Measurements from ENCODE around the gene COA3.
A peak's percentile ranks its signal among the peaks of the same experiment; 100 is the strongest.

Gene COA3

GRCh38 chr17:42798383-42799380 is at the start of gene COA3, which contains the start of gene CNTD1:
Gene COA3, minus strand, starts transcription at chr17:42798704. Its CDS starts 23 bp downstream, at chr17:42798681.
Gene CNTD1, plus strand, starts transcription at chr17:42798861. Its CDS starts 207 bp downstream, at chr17:42799068.
- DNase-seq (ENCODE audit: low read depth in 2 of 2), result peak; percentile 77 to 81

DNA sequence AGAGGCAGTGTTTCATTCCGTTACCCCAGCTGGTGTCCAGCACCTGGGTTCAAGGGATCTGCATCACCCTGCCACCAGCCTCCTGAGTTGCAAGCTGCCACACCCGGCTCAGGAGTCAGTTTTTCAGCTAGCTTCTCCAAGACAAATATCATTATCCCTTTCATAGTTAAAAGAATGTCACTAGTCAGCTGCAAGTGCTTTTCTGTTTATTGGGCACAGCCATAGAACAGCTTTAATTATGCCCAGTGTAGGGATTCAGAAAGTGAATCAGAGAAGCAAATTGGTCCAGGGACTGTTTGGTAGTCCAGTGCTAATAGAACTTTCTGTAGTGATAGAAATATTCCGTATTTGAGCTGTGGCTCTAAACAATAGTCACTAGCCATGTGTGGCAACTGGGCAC is 49.6 kb upstream of the COA3 start:
- no peak for DNase-seq (ENCODE audit: low read depth in 2 of 2)

DNA sequence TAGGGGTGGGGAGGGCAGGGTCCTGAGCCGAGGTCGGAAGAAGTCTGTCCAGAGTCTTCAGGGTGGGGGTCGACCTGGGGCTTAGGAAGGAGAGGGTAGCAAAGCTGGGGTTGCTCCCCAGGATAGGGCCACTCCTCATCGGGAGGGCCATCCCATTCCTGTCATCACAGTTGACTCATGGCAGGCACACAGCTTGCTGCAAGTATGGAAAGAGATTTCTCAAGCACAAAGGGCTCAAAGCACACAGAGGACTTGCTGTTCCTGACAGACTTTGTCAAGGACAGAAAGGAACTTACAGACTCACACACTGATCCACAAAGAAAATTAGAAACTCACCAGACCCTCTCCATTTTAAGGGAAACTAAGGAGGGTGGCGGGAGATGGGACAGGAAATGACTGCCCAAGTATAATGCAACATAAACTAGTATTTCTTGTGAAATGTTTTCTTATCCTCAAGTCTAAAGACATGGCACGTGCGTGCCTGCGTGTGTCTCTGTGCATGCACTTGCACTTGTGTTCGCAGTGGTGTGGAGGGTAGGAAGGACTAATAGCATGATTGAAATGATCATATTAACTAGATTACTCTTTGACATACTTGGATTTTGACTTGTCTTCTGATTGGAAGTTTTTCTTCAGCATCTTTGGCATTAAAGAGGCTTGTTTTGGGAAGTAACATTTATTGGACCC is 48.2 kb upstream of the COA3 start:
- DNase-seq (ENCODE audit: low read depth in 2 of 2), result no peak

DNA sequence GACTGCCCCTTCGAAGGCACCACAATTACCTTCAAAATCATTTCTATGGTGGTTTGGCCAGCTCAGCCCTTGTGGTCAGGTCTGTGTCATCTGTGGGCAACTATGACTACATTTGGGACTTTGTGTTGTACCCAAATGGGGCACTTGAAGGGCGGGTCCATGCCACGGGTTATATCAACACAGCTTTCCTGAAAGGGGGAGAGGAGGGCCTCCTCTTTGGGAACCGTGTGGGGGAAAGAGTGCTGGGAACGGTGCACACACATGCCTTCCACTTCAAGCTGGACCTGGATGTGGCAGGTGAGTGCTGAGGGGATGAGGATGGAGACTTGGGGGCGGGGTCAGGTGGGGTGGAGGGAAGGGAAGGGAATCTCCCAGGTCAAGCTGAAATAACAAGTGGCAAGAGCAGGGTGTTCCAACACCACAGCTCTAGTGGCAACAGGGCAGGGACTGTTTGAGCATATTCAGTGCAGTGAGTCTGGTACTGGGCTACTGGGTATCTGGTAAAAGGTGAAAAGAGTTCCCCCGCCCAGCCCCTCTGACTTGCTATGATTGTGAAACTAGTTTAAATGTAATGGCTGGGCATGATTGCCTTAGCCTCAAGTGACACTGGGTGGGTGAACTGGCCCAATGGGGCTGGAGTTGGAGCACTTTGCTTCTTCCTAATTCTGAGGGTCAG is 47.6 kb upstream of the COA3 start:
- peak in 1 of 2 donors; percentile 45 for DNase-seq (ENCODE audit: low read depth in 2 of 2)

DNA sequence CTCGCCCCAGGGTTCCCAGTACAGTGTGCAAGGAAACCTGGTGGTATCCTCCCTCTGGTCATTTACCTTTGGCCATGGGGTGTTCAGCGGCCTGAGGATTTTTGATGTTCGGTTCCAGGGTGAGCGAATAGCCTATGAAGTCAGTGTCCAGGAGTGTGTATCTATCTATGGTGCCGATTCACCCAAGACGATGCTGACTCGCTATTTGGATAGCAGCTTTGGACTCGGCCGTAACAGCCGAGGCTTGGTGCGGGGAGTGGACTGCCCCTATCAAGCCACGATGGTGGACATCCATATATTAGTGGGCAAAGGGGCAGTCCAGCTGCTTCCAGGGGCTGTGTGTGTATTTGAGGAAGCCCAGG is 47.0 kb upstream of the COA3 start:
- no peak for DNase-seq (ENCODE audit: low read depth in 2 of 2)

DNA sequence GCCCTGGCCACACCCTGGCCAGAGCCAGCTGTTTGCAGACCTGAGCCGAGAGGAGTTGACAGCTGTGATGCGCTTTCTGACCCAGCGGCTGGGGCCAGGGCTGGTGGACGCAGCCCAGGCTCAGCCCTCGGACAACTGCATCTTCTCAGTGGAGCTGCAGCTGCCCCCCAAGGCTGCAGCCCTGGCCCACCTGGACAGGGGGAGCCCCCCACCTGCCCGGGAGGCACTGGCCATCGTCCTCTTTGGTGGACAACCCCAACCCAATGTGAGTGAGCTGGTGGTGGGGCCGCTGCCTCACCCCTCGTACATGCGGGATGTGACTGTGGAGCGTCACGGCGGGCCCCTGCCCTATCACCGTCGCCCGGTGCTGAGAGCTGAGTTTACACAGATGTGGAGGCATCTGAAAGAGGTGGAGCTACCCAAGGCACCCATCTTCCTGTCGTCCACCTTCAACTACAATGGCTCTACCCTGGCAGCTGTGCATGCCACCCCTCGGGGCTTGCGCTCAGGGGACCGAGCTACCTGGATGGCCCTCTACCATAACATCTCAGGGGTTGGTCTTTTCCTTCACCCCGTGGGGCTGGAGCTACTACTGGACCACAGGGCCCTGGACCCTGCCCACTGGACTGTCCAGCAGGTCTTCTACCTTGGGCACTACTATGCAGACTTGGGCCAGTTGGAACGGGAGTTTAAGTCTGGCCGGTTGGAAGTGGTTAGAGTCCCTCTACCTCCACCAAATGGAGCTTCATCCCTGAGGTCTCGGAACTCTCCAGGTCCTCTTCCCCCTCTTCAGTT is 46.5 kb upstream of the COA3 start:
- no peak for DNase-seq (ENCODE audit: low read depth in 2 of 2)

DNA sequence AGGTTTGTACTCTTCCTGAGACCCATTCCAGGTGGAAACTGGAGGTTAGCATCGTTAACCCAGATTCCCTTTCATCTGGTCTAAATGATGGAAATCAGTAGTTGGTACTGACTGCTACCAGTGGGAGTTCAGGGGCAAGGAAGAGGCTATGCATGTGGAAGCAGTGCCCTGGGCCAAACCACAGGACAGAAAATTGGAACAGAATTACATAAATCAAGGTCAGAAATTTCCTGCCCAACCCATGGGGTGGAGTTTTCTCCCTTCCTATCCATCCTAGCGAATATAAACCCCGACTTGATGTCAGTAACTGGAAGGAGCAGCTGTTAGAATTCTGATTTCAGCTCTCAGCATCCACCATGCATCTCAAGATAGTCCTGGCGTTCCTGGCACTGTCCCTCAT is 45.8 kb upstream of the COA3 start, which contains the start of gene AOC2:
Gene AOC2 (plus strand): TSS at position 310 of the 400 bp plus-strand sequence. CDS start 47 bp downstream, at position 357.
- no peak for DNase-seq (ENCODE audit: low read depth in 2 of 2)

- no peak for DNase-seq (ENCODE audit: low read depth in 2 of 2)
Observed at GRCh38 chr17:42843358-42843934, 44.9 kb upstream of the COA3 start.

- no peak for DNase-seq (ENCODE audit: low read depth in 2 of 2)
Observed at GRCh38 chr17:42841975-42842685, 43.6 kb upstream of the COA3 start.

DNA sequence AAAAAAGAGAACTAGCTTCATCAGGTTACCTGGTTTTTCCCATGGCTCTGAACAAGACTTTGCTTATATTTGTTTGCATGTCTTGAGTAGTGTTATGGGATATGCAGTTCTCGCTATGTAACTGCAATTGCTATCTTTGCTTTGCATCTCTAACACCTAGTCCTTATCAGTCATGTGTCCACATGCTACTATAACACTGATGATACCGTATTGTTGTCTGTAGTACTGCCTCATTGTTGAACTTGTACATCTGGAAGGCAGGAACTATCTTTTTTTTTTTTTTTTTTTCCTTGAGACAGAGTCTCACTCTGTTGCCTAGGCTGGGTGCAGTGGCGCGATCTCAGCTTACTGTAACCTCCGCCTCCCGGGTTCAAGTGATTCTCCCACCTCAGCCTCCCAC is 37.2 kb upstream of the COA3 start:
- DNase-seq (ENCODE audit: low read depth in 2 of 2), result no peak

GRCh38 chr17:42833767-42834422 is 35.4 kb upstream of the COA3 start:
- no peak for DNase-seq (ENCODE audit: low read depth in 2 of 2)

DNA sequence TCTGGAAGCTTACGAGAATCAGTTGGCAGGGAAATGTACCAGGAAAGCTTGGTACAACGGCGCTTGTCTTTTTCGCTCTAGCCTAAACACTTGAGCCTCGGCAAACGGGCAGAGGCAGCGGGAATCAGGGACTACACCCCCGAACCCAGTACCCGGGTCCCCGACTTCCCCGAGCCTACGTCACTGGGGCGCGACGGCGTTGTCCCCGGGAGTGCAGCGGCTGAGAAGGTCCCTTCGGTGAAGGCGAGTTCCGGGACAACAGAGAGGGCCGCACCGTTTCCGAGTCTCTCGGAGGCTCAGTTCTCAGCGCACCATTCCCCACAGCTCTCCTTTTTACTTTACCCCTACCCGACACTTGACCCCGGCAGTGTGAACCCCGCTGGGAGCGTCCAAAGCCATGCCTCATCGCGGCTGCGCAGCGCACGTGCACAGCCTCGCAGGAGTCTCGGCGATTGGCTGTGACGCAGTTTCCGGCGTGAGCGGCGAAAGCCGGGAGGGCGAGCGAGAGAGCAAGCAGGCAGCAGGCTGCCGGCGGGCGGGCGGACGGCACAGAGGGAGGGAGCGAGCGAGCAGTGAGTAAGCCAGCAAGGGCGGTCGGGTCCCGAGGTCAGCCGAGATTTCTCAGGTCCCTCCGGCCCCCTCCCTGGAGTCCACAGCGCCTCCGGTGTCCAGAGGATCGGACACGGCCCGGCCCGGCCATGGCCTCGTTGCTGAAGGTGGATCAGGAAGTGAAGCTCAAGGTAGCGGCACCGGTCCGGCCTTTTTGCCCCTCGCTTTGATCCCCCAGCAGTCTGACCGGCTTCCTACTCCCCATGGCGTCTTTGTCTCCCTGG is 34.6 kb upstream of the COA3 start, which contains the start of gene PSME3:
Gene PSME3 (plus strand): TSS at position 464 of the 833 bp plus-strand sequence. CDS start 235 bp downstream, at position 699.
- peak; percentile 83 to 84 for DNase-seq (ENCODE audit: low read depth in 2 of 2)

- peak in 1 of 2 donors; percentile 3 for DNase-seq (ENCODE audit: low read depth in 2 of 2)
Observed at GRCh38 chr17:42832213-42832933, 33.9 kb upstream of the COA3 start.

DNA sequence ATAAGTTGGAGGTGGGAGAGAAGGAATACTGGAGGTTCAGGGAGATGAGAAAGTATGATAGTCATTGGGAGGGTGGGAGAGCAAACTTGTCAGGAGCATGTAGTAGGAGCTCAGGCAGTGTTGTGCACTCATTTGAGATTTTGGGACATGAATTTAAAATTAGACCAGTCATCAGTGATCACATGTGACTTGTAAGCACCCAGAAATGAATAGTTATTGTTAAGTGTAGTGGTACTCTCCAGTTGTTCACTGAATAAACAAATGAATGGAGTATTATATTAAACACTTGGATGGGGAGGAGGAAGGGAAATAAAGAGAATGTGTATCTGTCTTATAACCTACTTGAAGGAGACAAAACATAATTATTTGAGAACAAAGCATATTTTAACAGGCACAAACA is 32.5 kb upstream of the COA3 start:
- DNase-seq (ENCODE audit: low read depth in 2 of 2), result no peak

DNA sequence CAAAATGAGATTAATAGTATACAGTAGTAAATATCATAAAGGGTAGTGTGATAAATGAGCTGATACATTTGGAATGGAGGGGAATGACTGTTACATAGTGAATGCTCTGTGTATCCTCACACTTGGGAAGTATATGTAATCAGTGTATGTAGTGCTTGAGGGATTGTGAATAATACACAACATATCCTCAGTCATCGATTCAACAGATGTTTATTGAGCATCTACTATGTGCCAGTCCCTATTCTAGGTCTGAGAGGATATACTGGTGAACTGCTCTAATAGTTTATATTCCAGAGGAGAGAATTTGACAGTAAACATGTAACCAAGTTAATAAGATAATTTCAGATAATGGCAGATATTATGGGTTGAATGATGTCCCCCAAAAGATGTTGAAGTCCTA is 29.0 kb upstream of the COA3 start:
- no peak for DNase-seq (ENCODE audit: low read depth in 2 of 2)

DNA sequence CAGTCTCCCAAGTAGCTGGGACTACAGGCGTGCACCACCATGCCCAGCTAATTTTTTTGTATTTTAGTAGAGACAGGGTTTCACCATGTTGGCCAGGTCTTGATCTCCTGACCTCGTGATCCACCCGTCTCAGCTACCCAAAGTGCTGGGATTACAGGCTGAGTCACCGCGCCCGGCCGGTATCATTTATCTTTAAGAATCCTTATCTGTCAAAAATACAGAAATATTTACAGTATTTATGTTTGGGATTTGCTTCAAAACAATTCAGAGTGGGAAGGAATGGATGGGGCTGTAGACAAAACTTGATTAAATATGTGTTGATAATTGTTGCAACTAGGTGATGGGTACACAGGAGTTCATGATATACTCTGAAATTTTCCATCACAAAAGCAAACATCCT is 22.7 kb upstream of the COA3 start:
- no peak for DNase-seq (ENCODE audit: low read depth in 2 of 2)

DNA sequence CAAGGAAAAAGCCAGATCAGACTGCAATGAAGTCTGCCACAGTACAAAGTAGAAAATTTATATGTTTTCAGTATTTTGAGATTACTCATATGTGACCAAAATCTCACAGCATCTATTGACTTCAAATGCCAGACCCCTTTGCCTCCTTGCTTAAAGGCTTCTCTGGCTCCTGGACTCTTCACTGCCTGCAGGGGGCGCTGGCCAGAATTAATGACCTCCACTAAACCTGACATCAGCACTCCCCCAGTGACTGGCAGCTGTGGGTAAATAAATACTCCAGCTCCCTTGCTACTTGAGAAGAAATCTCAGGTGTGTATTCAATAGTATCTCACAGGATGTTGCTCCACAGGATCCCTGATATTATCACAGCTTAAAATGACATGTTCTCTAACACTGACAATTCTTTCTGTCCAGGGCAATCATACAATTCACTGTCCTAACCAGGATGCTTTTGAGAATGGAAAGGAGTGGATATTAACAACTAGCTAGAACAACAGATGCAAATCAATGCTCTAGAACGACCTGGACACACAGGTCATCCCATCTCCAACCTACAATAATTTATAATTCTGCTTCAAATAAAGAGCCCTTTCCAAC is 21.5 kb upstream of the COA3 start:
- DNase-seq (ENCODE audit: low read depth in 2 of 2), result peak; percentile 53 to 54

DNA sequence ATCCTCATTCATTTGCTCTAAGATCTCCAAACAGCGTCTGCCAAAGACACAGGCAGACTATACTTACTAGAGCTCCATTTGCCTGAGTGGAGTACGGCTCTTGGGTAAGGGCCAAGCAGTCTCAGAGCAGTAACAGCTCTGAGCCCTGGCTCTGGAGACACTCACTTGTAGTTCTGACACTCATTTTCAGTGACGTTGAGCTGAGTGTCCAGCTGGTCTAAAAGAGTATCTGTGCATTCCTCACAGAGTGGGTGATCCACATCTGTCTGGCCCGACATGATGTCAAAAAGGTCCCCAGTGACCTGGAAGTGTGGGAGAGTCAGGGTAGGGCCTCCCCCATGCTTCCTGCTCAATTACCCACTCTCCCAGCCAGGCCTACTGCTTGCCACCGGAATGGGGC is 19.9 kb upstream of the COA3 start:
- no peak for DNase-seq (ENCODE audit: low read depth in 2 of 2)
